Ovary (tissue), 9 donors: Measurements from ENCODE around the gene DENND2D. TPM values are rescaled to one million over a fixed set of nuclear protein-coding genes. Genes with fewer than 3 reads are reported as not detected.

ENCODE experiments used
- DNase-seq, 5 donors: peaks; one replicate each; pipeline ENCODE4 v3.0.0-alpha.2; 2019 to 2020
- H3K27ac ChIP-seq, 2 donors: fragments of 200-600 bp; one replicate each; pipeline versions ENCODE4 v1.5.1 to v1.8.0; 2019 to 2022
- H3K27me3 ChIP-seq: fragments of 200-600 bp; one replicate; pipeline ENCODE4 v1.8.0; 2022
- H3K36me3 ChIP-seq: fragments of 200-600 bp; sonication (generic); one replicate; pipeline ENCODE4 v1.5.1; 2019
- H3K4me1 ChIP-seq: one replicate; pipeline ENCODE4 v1.8.1; 2013; ENCODE audit warnings: mild to moderate bottlenecking, moderate library complexity; ENCODE audit not compliant: insufficient read depth
- H3K4me3 ChIP-seq: fragments of 200-600 bp; sonication (generic); one replicate; pipeline ENCODE4 v1.5.1; 2017
- H3K9me3 ChIP-seq, 2 donors: fragments of 200-600 bp in 1 of 2; sonication (generic) in 1 of 2; one replicate each; pipeline versions ENCODE4 v1.5.1 to v1.8.1; 2013 to 2019; ENCODE audit warnings: mild to moderate bottlenecking in 1 of 2, moderate library complexity in 1 of 2
- EP300 ChIP-seq: sonication (generic); formaldehyde crosslinking; IDR thresholded peaks from one replicate; pipeline ENCODE4 v1.6.1; 2017; ENCODE audit warnings: antibody characterized with exemption
- POLR2A ChIP-seq: fragments of 450-650 bp; IDR thresholded peaks from one replicate; pipeline ENCODE4 v1.6.1; 2017; ENCODE audit warnings: antibody characterized with exemption, mild to moderate bottlenecking, moderate library complexity
- WGBS, 3 donors: extraction: QIAGEN DNeasy Blood & Tissue Kit in 1 of 3; methylation state at CpG; one replicate each; pipeline versions ENCODE4 v1.1.5 to v1.1.7; 2013 to 2017; 5-methylcytosine and 5-hydroxymethylcytosine counted together
- intact Hi-C, 4 donors: fragments of 100-400 bp; cut with DNase I; formaldehyde crosslinking; loops; one replicate each; pipeline versions ENCODE4 v1.11.0 to v1.15.1; 2022 to 2023
- polyA plus RNA-seq, 2 donors: library from polyadenylated mRNA; stranded (reverse); fragments of 200-250 nt in 1 of 2; fragments of 350-450 nt in 1 of 2; fragmentation: Illumina TruSeq in 1 of 2; extraction: RNeasy Lipid Tissue Mini Kit (QIAGEN cat#74804) in 1 of 2; gene quantifications; one replicate each; pipeline ENCODE4 v1.2.3, GENCODE V29; 2013 to 2014
- total RNA-seq, 7 donors: library from RNA; depleted of rRNA in 2 of 7; stranded (reverse); fragments of >200 nt in 2 of 7; fragmentation: NEBNext Ultra II Directional in 3 of 7; extraction: Animal tissue kit (Norgen Biotek cat#: 25700) in 3 of 7; gene quantifications; one replicate each; pipeline versions ENCODE4 v1.1.0 to v1.2.4, GENCODE V29; 2016 to 2023
- TF ChIP-seq, protein P1 (sequence below), 3 donors: fragments of 450-650 bp in 2 of 3; fragments of 200-600 bp in 1 of 3; IDR thresholded peaks; one replicate each; pipeline versions ENCODE4 v1.5.1 to v1.8.0; 2016 to 2022; ENCODE audit warnings: antibody characterized with exemption in 3 of 3, mild to moderate bottlenecking in 1 of 3
- donor health status: DM: no; HTN: no; CAD: no; lungs with moderate emphysema.
- donor health status: DM: no; HTN: no; CAD: no.
- donor health status: Bipolar disorder and iron deficiency.
- donor health status: DM: yes; HTN: yes; CAD: no.
- donor health status: DM: no; HTN: no; CAD: no.
- donor health status: DM: yes; HTN: yes; CAD: no.

The DENND2D gene
- total and polyA plus RNA-seq, 9 donors, result 2.5 to 19.0 (median 9.5) TPM

DNA sequence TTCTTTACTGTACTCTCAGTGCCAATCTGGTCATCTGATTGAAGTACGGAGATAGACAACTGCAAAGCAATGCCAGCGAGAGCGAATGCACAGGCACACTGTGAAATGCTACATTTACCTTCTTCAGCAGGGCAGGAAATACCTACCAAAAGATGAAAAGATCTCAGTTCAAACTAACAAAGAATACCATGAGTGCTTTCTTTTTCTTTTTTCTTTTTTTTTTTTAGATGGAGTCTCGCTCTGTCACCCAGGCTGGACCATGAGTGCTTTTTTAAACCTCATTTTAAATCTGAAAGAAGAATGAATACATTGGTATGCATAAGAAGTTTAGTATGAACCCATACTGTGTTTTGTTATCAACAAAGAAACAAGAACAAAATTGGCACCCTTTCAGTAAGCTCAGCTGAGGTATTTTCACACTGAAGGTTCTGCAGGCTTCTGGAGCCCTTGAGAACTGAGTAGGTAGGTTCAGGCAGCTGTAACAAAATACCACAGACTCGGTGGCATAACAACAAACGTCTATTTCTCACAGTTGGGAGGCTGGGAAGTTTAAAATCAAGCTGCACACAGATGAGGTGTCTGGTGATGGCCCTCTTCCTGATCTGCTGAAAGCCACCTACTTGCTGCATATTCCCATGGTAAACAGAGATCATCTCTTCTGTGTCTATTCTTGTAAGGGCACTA is 25.4 kb upstream of the DENND2D start:
- Histone ChIP-seq H3K36me3 (no peaks in the 10 kb centered on the region), H3K4me3 (no peak overlapping the region), H3K27me3 (no peaks in the 10 kb centered on the region), H3K9me3 (no peaks in the 10 kb centered on the region), H3K27ac (no peak overlapping the region), H3K4me1 (peaks cover 4% of the 10 kb centered on the region)
- TF ChIP-seq POLR2A, result no peak
- no peak for TF ChIP-seq EP300
- TF ChIP-seq, protein P1, sequence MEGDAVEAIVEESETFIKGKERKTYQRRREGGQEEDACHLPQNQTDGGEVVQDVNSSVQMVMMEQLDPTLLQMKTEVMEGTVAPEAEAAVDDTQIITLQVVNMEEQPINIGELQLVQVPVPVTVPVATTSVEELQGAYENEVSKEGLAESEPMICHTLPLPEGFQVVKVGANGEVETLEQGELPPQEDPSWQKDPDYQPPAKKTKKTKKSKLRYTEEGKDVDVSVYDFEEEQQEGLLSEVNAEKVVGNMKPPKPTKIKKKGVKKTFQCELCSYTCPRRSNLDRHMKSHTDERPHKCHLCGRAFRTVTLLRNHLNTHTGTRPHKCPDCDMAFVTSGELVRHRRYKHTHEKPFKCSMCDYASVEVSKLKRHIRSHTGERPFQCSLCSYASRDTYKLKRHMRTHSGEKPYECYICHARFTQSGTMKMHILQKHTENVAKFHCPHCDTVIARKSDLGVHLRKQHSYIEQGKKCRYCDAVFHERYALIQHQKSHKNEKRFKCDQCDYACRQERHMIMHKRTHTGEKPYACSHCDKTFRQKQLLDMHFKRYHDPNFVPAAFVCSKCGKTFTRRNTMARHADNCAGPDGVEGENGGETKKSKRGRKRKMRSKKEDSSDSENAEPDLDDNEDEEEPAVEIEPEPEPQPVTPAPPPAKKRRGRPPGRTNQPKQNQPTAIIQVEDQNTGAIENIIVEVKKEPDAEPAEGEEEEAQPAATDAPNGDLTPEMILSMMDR (IDR thresholded peaks at IDR 0.05), result no peak
- no peak for DNase-seq
- intact Hi-C loops, result loop anchor here in 3 of 4 donors (10.0 kb wide), 3 partner anchors 169 to 549 kb away; no protein-coding TSS in a partner anchor
- 44 to 77% (median 62%) methylated on average over 6 of the region's 6 CpGs for WGBS, 3 donors

DNA sequence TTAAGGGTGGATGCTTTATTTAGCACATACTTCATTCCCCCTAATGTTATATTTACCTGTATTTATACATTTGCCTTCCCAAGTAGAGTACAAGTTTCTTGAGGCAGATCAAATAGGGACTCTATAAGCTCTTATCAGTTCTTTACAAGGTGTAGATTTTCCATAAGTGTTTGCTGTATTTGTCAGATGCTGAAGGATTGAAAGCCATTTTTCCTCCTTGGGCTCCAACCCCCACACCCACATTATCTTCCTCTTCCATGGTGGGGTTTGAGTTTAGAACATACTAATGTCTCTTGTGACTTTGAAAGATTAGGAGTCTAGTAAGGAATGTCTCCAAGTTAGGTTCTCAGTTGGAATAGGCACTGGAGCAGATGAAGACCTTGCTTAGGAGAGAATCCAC is 24.6 kb upstream of the DENND2D start:
- no peak overlapping the region for H3K4me3 ChIP-seq
- no peaks in the 10 kb centered on the region for H3K27me3 ChIP-seq
- intact Hi-C loops, result loop anchor here in 3 of 4 donors (10.0 kb wide), 3 partner anchors 170 to 550 kb away; no protein-coding TSS in a partner anchor
- no peak for DNase-seq
- TF ChIP-seq POLR2A (no peak), EP300 (no peak)
- TF ChIP-seq, protein P1 (IDR thresholded peaks at IDR 0.05), result no peak
- H3K27ac ChIP-seq, result no peak overlapping the region
- H3K4me1 ChIP-seq, result peaks cover 4% of the 10 kb centered on the region
- no peaks in the 10 kb centered on the region for H3K9me3 ChIP-seq
- H3K36me3 ChIP-seq, result no peaks in the 10 kb centered on the region

DNA sequence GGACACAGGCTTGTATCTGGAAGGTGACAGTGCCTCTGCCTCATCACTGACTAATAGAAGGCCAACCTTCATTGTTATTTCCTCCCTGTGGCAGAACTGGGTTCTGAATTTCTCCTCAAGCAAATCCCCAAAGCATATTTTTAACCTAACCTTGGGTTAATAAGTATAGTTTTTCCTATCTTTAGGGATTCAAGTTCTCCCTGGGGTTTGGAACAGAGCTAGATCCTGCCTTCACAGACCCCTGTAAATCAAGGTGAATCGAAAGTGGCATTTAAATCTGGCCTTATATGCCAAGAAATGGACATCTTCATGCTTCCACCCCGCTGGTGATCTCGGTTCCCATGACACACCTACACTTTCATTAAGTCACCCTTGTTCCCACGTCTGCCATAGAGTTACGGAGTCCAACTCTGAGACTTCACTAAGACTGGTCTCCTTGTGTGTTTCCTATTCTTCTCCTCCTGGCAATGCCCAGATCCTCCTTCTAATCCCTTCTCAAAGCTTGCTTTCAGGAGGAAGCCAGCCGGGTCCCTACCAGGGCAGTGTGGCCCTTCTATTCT is 22.8 kb upstream of the DENND2D start:
- Histone ChIP-seq H3K4me3 (no peak overlapping the region), H3K27ac (no peak overlapping the region), H3K36me3 (no peaks in the 10 kb centered on the region), H3K27me3 (no peaks in the 10 kb centered on the region), H3K9me3 (no peaks in the 10 kb centered on the region), H3K4me1 (peaks cover 2% of the 10 kb centered on the region)
- no peak for TF ChIP-seq EP300
- TF ChIP-seq, protein P1 (IDR thresholded peaks at IDR 0.05), result peak in 1 of 3 donors; percentile 2
- DNase-seq, result no peak
- intact Hi-C loops, result loop anchor here (5.0 to 10.0 kb wide), 5 partner anchors 172 to 552 kb away; no protein-coding TSS in a partner anchor
- WGBS, 3 donors, result 86 to 92% (median 87%) methylated on average over 6 of the region's 6 CpGs

DNA sequence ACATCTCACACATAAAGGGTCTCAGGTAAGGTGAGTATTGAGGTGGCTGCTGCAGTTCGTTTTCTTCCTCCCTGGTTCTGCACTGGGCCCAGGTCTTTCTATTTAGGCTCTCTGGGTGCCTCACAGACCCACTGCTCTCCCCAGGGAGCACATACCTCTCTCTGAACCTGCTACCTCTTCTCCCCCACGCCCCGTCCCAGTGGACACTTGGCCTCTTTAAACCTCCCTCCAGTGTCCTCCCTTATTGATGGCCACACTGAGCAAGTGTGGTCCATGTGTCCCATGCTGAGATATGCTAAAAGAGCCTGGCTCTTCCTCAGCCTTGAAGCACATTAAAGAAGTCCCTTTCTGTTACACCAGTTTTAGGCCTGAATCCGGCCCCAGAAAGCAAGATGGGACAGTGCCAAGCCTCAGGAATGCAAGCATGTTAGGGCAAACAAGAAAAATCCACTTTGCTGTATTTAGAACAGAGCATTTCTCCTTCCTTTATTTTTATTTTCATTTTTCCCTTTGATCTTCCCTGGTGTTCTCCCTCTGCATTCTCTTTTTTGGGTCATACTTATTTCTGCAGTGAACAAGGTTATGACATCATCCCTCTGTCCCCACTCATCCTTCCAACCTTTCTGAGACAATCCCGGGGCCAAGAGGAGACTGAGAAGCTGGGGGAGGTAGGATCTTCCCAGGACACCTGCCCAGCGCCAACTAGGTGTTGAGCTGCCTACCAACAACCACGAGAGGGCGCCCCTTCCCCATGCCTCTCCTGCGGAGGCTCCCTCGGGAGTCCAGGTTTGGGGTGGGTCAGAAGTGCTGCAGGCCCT is 22.1 kb upstream of the DENND2D start:
- H3K4me3 ChIP-seq, result no peak overlapping the region
- H3K36me3 ChIP-seq, result no peaks in the 10 kb centered on the region
- TF ChIP-seq POLR2A, result no peak
- TF ChIP-seq, protein P1 (IDR thresholded peaks at IDR 0.05), result peak; percentile 58 to 67 (median 63)
- TF ChIP-seq EP300, result no peak
- 26 to 31% (median 26%) methylated on average over 10 of the region's 10 CpGs for WGBS, 3 donors
- H3K27me3 ChIP-seq, result no peaks in the 10 kb centered on the region
- DNase-seq, result peak; percentile 59 to 77 (median 73)
- intact Hi-C loops, result loop anchor here (5.0 to 10.0 kb wide), 5 partner anchors 172 to 552 kb away; no protein-coding TSS in a partner anchor
- H3K9me3 ChIP-seq, result no peaks in the 10 kb centered on the region
- no peaks in the 10 kb centered on the region for H3K4me1 ChIP-seq
- H3K27ac ChIP-seq, result no peak overlapping the region
